H9 (cell line): ENCODE data around the gene ROCK2. TPM values are rescaled to one million over a fixed set of nuclear protein-coding genes. Genes with fewer than 3 reads are reported as not detected.

Experiments
- DNase-seq: peaks from one replicate; pipeline ENCODE4 v3.0.0-alpha.2; 2017
- H2AFZ ChIP-seq: one replicate; pipeline ENCODE4 v1.6.1; 2013; ENCODE audit warnings: mild to moderate bottlenecking, low read length, control low read depth, moderate library complexity
- H2AK5ac ChIP-seq: 2 replicates; pipeline ENCODE4 v1.6.1; 2013; ENCODE audit warnings: low read length, control low read depth, mixed read lengths; ENCODE audit not compliant: insufficient read length
- H2BK120ac ChIP-seq: one replicate; pipeline ENCODE4 v1.6.1; 2013; ENCODE audit warnings: low read depth, mild to moderate bottlenecking, low read length, control low read depth, inconsistent platforms; ENCODE audit not compliant: poor library complexity, severe bottlenecking
- H2BK12ac ChIP-seq: 2 replicates; pipeline ENCODE4 v1.6.1; 2013; ENCODE audit warnings: low read length, control low read depth, mixed read lengths, low read depth; ENCODE audit not compliant: insufficient read length
- H2BK15ac ChIP-seq: 2 replicates; pipeline ENCODE4 v1.6.1; 2013; ENCODE audit warnings: low read depth, low read length, control low read depth
- H2BK20ac ChIP-seq: one replicate; pipeline ENCODE4 v1.6.1; 2013; ENCODE audit warnings: low read depth, mild to moderate bottlenecking, low read length, control low read depth, inconsistent platforms; ENCODE audit not compliant: poor library complexity, severe bottlenecking
- H2BK5ac ChIP-seq: 2 replicates; pipeline ENCODE4 v1.6.1; 2013; ENCODE audit warnings: low read length, control low read depth, mixed read lengths; ENCODE audit not compliant: insufficient read length
- H3K14ac ChIP-seq: 2 replicates; pipeline ENCODE4 v1.6.1; 2013; ENCODE audit warnings: low read length, control low read depth; ENCODE audit not compliant: insufficient read depth
- H3K18ac ChIP-seq: 2 replicates; pipeline ENCODE4 v1.6.1; 2013; ENCODE audit warnings: low read depth, mild to moderate bottlenecking, mixed read lengths, low read length, control low read depth; ENCODE audit not compliant: insufficient read length
- H3K23ac ChIP-seq: 2 replicates; pipeline ENCODE4 v1.6.1; 2013; ENCODE audit warnings: low read length, control low read depth, mixed read lengths, low read depth; ENCODE audit not compliant: insufficient read length
- H3K23me2 ChIP-seq: 2 replicates; pipeline ENCODE4 v1.6.1; 2013; ENCODE audit warnings: low read depth, mild to moderate bottlenecking, mixed read lengths, low read length, control low read depth; ENCODE audit not compliant: insufficient read length, poor library complexity, severe bottlenecking
- H3K27ac ChIP-seq: 2 replicates; pipeline ENCODE4 v1.5.1; 2013; ENCODE audit warnings: low read length, control low read depth, mixed read lengths, low read depth; ENCODE audit not compliant: insufficient read length
- H3K27me3 ChIP-seq: 2 replicates; pipeline ENCODE4 v1.6.1; 2013; ENCODE audit warnings: low read length, control low read depth, inconsistent platforms; ENCODE audit not compliant: insufficient read depth
- H3K4ac ChIP-seq: 2 replicates; pipeline ENCODE4 v1.6.1; 2013; ENCODE audit warnings: low read depth, mild to moderate bottlenecking, control low read depth, inconsistent platforms, low read length, moderate library complexity
- H3K4me1 ChIP-seq: 2 replicates; pipeline ENCODE4 v1.6.1; 2013; ENCODE audit warnings: low read length, control low read depth, inconsistent platforms; ENCODE audit not compliant: insufficient read depth
- H3K4me2 ChIP-seq: 2 replicates; pipeline ENCODE4 v1.6.1; 2013; ENCODE audit warnings: low read length, control low read depth, mixed read lengths; ENCODE audit not compliant: insufficient read length, insufficient read depth
- H3K56ac ChIP-seq: 2 replicates; pipeline ENCODE4 v1.6.1; 2013; ENCODE audit warnings: low read depth, mild to moderate bottlenecking, mixed read lengths, low read length, control low read depth; ENCODE audit not compliant: insufficient read length
- H3K79me1 ChIP-seq: 2 replicates; pipeline ENCODE4 v1.6.1; 2013; ENCODE audit warnings: low read depth, mild to moderate bottlenecking, moderate library complexity, low read length, control low read depth, inconsistent platforms; ENCODE audit not compliant: insufficient read depth, poor library complexity, severe bottlenecking
- H3K79me2 ChIP-seq: 2 replicates; pipeline ENCODE4 v1.6.1; 2013; ENCODE audit warnings: low read length, control low read depth, inconsistent platforms; ENCODE audit not compliant: insufficient read depth
- H3K9ac ChIP-seq: 2 replicates; pipeline ENCODE4 v1.6.1; 2013; ENCODE audit warnings: low read length, control low read depth, mixed read lengths; ENCODE audit not compliant: insufficient read length; ENCODE audit errors: extremely low read depth
- H3K9me3 ChIP-seq: one replicate; pipeline ENCODE4 v1.6.1; 2013; ENCODE audit warnings: low read depth, low read length, inconsistent platforms; ENCODE audit not compliant: control insufficient read depth
- H3T11ph ChIP-seq: one replicate; pipeline ENCODE4 v1.6.1; 2013; ENCODE audit warnings: mild to moderate bottlenecking, low read length, control low read depth, inconsistent platforms
- H4K20me1 ChIP-seq: one replicate; pipeline ENCODE4 v1.6.1; 2013; ENCODE audit not compliant: control insufficient read depth, insufficient read length, insufficient read depth
- H4K5ac ChIP-seq: 2 replicates; pipeline ENCODE4 v1.6.1; 2013; ENCODE audit warnings: low read depth, mild to moderate bottlenecking, mixed read lengths, low read length, control low read depth; ENCODE audit not compliant: insufficient read length
- H4K8ac ChIP-seq: replicated peaks from 2 replicates; pipeline ENCODE4 v1.6.1; 2013; ENCODE audit warnings: low read length, control low read depth, mixed read lengths, low read depth; ENCODE audit not compliant: insufficient read length
- H4K91ac ChIP-seq: 2 replicates; pipeline ENCODE4 v1.6.1; 2013; ENCODE audit warnings: low read depth, mild to moderate bottlenecking, moderate library complexity, mixed read lengths, low read length, control low read depth; ENCODE audit not compliant: insufficient read length
- H3K27ac Mint-ChIP-seq, 3 experiments: 2 replicates in 2 of 3; 3 replicates in 1 of 3; pipeline ENCODE4 v1.8.0; 2020 to 2021; ENCODE audit warnings: mixed read lengths in 3 of 3, mild to moderate bottlenecking in 1 of 3, moderate library complexity in 1 of 3
- H3K27me3 Mint-ChIP-seq: 2 replicates; pipeline ENCODE4 v1.8.0; 2021; ENCODE audit warnings: low read depth, mild to moderate bottlenecking, moderate library complexity, mixed read lengths
- H3K36me3 Mint-ChIP-seq, 3 experiments: 2 replicates in 2 of 3; 3 replicates in 1 of 3; pipeline ENCODE4 v1.8.0; 2020 to 2021; ENCODE audit warnings: low read depth in 3 of 3, mixed read lengths in 3 of 3; ENCODE audit not compliant: insufficient read depth in 1 of 3
- H3K4me1 Mint-ChIP-seq, 2 experiments: 2 replicates each; pipeline ENCODE4 v1.8.0; 2020; ENCODE audit warnings: mixed read lengths in 2 of 2
- H3K4me3 Mint-ChIP-seq, 2 experiments: 2 replicates in 1 of 2; 3 replicates in 1 of 2; pipeline ENCODE4 v1.8.0; 2020 to 2021; ENCODE audit warnings: mild to moderate bottlenecking in 2 of 2, mixed read lengths in 2 of 2, moderate library complexity in 1 of 2
- H3K9me3 Mint-ChIP-seq, 2 experiments: 2 replicates in 1 of 2; 3 replicates in 1 of 2; pipeline ENCODE4 v1.8.0; 2020; ENCODE audit warnings: mild to moderate bottlenecking in 2 of 2, mixed read lengths in 2 of 2, moderate library complexity in 1 of 2
- CTCF ChIP-seq: fragments of 200-600 bp; sonication (generic); conservative IDR thresholded peaks from 3 replicates; pipeline ENCODE4 v1.8.0; 2021; ENCODE audit warnings: antibody characterized with exemption, mild to moderate bottlenecking
- WGBS: extraction: QIAGEN DNeasy Blood & Tissue Kit; methylation state at CpG from one replicate; pipeline ENCODE4 v1.1.7; 2013; ENCODE audit warnings: missing lambda C conversion rate, low lambda C conversion rate, mixed read lengths; ENCODE audit not compliant: insufficient read length; ENCODE audit errors: extremely low coverage; 5-methylcytosine and 5-hydroxymethylcytosine counted together
- total RNA-seq: library from RNA; stranded (reverse); gene quantifications from 2 replicates; pipeline ENCODE4 v1.2.1, GENCODE V29; 2021

Gene ROCK2
- total RNA-seq, 1 experiment from 2014 or later, result 33.2 TPM

GRCh38 chr2:11280713-11281112 lies 63.7 kb downstream of the ROCK2 start:
- Histone ChIP-seq H4K91ac (no peak overlapping the region), H3K4ac (no peak overlapping the region), H3K9me3 (no peaks in the 10 kb centered on the region), H2BK15ac (no peak overlapping the region), H3K18ac (no peak overlapping the region), H2BK20ac (no peak overlapping the region), H3K23me2 (no peaks in the 10 kb centered on the region), H3K56ac (no peak overlapping the region), H3K27ac (no peak overlapping the region), H4K8ac (no peak overlapping the region), H4K5ac (no peak overlapping the region), H3K27me3 (no peaks in the 10 kb centered on the region), H3K14ac (no peak overlapping the region), H3T11ph (no peak overlapping the region), H3K23ac (no peak overlapping the region), H3K4me1 (no peaks in the 10 kb centered on the region), H2BK120ac (no peak overlapping the region), H2AFZ (no peak overlapping the region), H2BK12ac (no peak overlapping the region), H3K9ac (no peak overlapping the region), H3K79me1 (no peaks in the 10 kb centered on the region), H3K79me2 (no peaks in the 10 kb centered on the region), H3K4me2 (no peak overlapping the region), H2BK5ac (no peak overlapping the region), H2AK5ac (no peak overlapping the region), H4K20me1 (no peaks in the 10 kb centered on the region)
- no CpG with 5 or more reads among the region's 3 CpGs for WGBS
- TF ChIP-seq CTCF, result no peak
- peaks cover 18 to 37% (median 30%) of the 10 kb centered on the region in 3 experiments for H3K36me3 Mint-ChIP-seq
- no peak overlapping the region for H3K27ac Mint-ChIP-seq
- H3K4me3 Mint-ChIP-seq, result no peak overlapping the region
- no peak for DNase-seq
- peaks cover 5 to 7% of the 10 kb centered on the region in 2 experiments; a peak in 3 of 4 replicates for H3K4me1 Mint-ChIP-seq
- H3K9me3 Mint-ChIP-seq, result no peaks in the 10 kb centered on the region; a peak in 1 of 5 replicates
- no peaks in the 10 kb centered on the region for H3K27me3 Mint-ChIP-seq
